HG03103 (cell line): Measurements from ENCODE around the gene CDHR1.
A peak's percentile ranks its signal among the peaks of the same experiment; 100 is the strongest.

Source experiments
- ATAC-seq: cut with Tn5 transposase; IDR thresholded peaks from one replicate; pipeline ENCODE4 v1.9.1; 2021; ENCODE audit warnings: low read depth; ENCODE audit not compliant: unreplicated experiment

The CDHR1 gene

GRCh38 chr10:84196941-84197340 is 2.6 kb downstream of the CDHR1 start:
- no peak for ATAC-seq

- ATAC-seq = no peak
These were observed 3.3 kb downstream of the CDHR1 start for GRCh38 chr10:84197643-84198042.

- no peak for ATAC-seq
These were observed 4.0 kb downstream of the CDHR1 start for GRCh38 chr10:84198206-84198915.

- ATAC-seq = no peak
These were observed 6.4 kb downstream of the CDHR1 start for GRCh38 chr10:84200537-84201243.

- no peak for ATAC-seq
These were observed 6.9 kb downstream of the CDHR1 start for GRCh38 chr10:84201244-84201606.

- no peak for ATAC-seq
These were observed 7.3 kb downstream of the CDHR1 start for GRCh38 chr10:84201682-84202081.

GRCh38 chr10:84202349-84202748 is 8.0 kb downstream of the CDHR1 start:
- no peak for ATAC-seq

- ATAC-seq = peak; percentile 55
These were observed 9.8 kb downstream of the CDHR1 start for GRCh38 chr10:84204122-84204521.

GRCh38 chr10:84204610-84205009 is 10.3 kb downstream of the CDHR1 start:
- no peak for ATAC-seq

- ATAC-seq = peak; percentile 79
These were observed 10.9 kb downstream of the CDHR1 start for GRCh38 chr10:84205049-84205852.

GRCh38 chr10:84205853-84206525 is 11.7 kb downstream of the CDHR1 start:
- ATAC-seq = no peak

- no peak for ATAC-seq
These were observed 13.7 kb downstream of the CDHR1 start for GRCh38 chr10:84208023-84208422.

- no peak for ATAC-seq
These were observed 17.2 kb downstream of the CDHR1 start for GRCh38 chr10:84211566-84211965.

- no peak for ATAC-seq
These were observed 17.7 kb downstream of the CDHR1 start for GRCh38 chr10:84212014-84212413.

- ATAC-seq = no peak
These were observed 18.7 kb downstream of the CDHR1 start for GRCh38 chr10:84213076-84213475.

GRCh38 chr10:84214046-84214572 is 19.8 kb downstream of the CDHR1 start:
- ATAC-seq = no peak

GRCh38 chr10:84214612-84215235 is 20.4 kb downstream of the CDHR1 start:
- peak; percentile 87 for ATAC-seq

GRCh38 chr10:84216834-84217233 is 22.5 kb downstream of the CDHR1 start:
- no peak for ATAC-seq

GRCh38 chr10:84217746-84218145 is 23.4 kb downstream of the CDHR1 start:
- no peak for ATAC-seq

GRCh38 chr10:84221916-84222315 is 27.6 kb downstream of the CDHR1 start:
- ATAC-seq = no peak
